DOHH2 (cell line): ENCODE data around the gene CST3.

Experiments
- EZH2phosphoT487 ChIP-seq: fragments of 200-600 bp; sonication (generic); IDR thresholded peaks from 2 replicates; pipeline ENCODE4 v1.6.1; 2017; ENCODE audit warnings: borderline replicate concordance, mild to moderate bottlenecking, antibody characterized with exemption, low read length, moderate library complexity, mixed read lengths
- TF ChIP-seq, protein P1 (sequence below): fragments of 200-600 bp; sonication (generic); IDR thresholded peaks from one replicate; pipeline ENCODE4 v1.5.1; 2014; ENCODE audit warnings: antibody characterized with exemption, mild to moderate bottlenecking, low read depth, low read length; ENCODE audit not compliant: poor library complexity, severe bottlenecking

DNA sequence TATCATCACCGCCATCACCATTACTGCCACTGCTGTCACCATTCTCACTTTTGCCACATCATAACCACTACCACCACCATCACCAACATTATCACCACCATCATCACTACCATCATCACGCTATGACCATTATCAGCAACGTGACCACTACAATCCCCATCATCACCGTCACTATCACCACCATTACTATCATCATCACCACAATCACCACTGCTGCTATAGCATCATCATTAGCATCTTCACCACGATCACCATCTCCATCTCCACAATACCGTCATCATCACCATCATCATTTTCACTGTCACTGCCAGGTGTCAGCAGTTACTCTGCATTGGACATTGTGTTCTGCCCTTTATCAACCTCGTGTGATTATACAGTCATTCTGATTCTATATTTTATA is 32.1 kb upstream of the CST3 start:
- TF ChIP-seq, protein P1, sequence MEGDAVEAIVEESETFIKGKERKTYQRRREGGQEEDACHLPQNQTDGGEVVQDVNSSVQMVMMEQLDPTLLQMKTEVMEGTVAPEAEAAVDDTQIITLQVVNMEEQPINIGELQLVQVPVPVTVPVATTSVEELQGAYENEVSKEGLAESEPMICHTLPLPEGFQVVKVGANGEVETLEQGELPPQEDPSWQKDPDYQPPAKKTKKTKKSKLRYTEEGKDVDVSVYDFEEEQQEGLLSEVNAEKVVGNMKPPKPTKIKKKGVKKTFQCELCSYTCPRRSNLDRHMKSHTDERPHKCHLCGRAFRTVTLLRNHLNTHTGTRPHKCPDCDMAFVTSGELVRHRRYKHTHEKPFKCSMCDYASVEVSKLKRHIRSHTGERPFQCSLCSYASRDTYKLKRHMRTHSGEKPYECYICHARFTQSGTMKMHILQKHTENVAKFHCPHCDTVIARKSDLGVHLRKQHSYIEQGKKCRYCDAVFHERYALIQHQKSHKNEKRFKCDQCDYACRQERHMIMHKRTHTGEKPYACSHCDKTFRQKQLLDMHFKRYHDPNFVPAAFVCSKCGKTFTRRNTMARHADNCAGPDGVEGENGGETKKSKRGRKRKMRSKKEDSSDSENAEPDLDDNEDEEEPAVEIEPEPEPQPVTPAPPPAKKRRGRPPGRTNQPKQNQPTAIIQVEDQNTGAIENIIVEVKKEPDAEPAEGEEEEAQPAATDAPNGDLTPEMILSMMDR = no peak
- TF ChIP-seq EZH2phosphoT487 = no peak
